Measurements from ENCODE around the gene HTT.

DNA sequence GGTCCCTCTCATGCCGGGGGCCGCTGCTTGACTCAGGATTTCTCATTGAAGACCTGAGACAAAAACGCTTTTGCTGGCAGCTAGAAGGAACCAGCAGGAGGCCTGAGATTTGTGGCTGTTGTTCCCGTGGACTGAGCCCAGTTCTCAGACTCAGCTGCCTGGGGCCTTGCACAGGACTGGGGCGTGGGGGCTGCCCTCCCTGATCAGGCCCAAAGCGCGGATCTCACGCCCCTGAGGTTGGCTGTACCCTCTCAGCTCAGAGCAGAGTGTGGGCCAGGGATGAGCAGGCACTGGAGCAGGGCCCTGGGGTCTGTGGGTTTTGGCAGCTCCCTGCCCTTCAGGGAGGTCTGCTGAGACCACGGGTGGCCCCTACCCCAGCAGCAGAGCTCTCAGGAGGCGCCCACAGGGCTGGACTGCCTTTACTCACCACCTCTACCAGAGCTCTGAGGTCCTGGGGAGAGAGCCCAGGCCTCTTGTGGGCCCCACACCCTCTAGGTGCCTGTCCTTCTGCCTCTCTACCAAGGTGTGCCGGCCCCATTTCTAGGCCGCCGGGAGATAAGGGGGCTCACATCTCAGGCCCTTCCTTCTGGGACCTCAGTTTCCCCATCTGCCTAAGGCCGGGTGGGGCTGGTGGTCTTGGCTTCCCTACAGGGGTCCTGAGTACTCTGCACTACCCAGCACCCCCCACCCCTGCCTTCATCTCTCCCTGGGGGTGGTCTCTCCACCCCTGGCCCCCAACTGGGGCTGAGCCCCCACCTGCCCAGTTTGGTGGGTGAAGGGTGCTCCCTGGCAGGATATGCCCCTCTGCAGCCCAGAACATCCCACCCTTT is 180.0 kb downstream of the HTT start:
- TF ChIP-seq SRF (IDR thresholded peaks at IDR 0.05; ENCODE audit: low read depth, low read length) = no peak
- no peak for TF ChIP-seq CTCF (IDR thresholded peaks at IDR 0.05; ENCODE audit: control extremely low read depth in 1 of 3, insufficient read depth in 1 of 3, low read depth in 1 of 3, low read length in 3 of 3)
- TF ChIP-seq MAFK (IDR thresholded peaks at IDR 0.05; ENCODE audit: low read depth, low read length) = no peak
- TF ChIP-seq FOSL1 (IDR thresholded peaks at IDR 0.05; ENCODE audit: insufficient read depth, low read depth, low read length) = no peak
- TF ChIP-seq POLR2A (IDR thresholded peaks at IDR 0.05; ENCODE audit: control extremely low read depth in 1 of 2, low read depth in 2 of 2, low read length in 2 of 2) = no peak
- TF ChIP-seq TEAD4 (IDR thresholded peaks at IDR 0.05; ENCODE audit: low read depth, low read length) = no peak
- no peak for TF ChIP-seq SP2 (IDR thresholded peaks at IDR 0.05; ENCODE audit: low read length)
- no peak for TF ChIP-seq JUN (IDR thresholded peaks at IDR 0.05; ENCODE audit: low read depth, low read length)
- TF ChIP-seq, protein P1, sequence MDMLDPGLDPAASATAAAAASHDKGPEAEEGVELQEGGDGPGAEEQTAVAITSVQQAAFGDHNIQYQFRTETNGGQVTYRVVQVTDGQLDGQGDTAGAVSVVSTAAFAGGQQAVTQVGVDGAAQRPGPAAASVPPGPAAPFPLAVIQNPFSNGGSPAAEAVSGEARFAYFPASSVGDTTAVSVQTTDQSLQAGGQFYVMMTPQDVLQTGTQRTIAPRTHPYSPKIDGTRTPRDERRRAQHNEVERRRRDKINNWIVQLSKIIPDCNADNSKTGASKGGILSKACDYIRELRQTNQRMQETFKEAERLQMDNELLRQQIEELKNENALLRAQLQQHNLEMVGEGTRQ (IDR thresholded peaks at IDR 0.05; ENCODE audit: low read length) = no peak
- no peak for TF ChIP-seq RBBP5 (IDR thresholded peaks at IDR 0.05; ENCODE audit: borderline replicate concordance, low read depth, low read length)
- TF ChIP-seq CEBPB (IDR thresholded peaks at IDR 0.05; ENCODE audit: low read depth, low read length) = no peak
- no peak for TF ChIP-seq EP300 (IDR thresholded peaks at IDR 0.05; ENCODE audit: borderline replicate concordance in 1 of 2, low read depth in 2 of 2, low read length in 2 of 2)
